Gastroesophageal sphincter (tissue), 4 donors: ENCODE results near the gene SIK1. TPM values are rescaled to one million over a fixed set of nuclear protein-coding genes. Genes with fewer than 3 reads are reported as not detected.
"Not testable (repeated sequence)": the region's sequence is repeated elsewhere in the genome, so short reads cannot be mapped to it uniquely, and the experiment has no call there.

ENCODE experiments used
- ATAC-seq: fragments of 150-250 bp; one replicate; pipeline ENCODE4 v1.9.1; 2016; ENCODE audit warnings: mild to moderate bottlenecking, moderate library complexity
- H3K27ac ChIP-seq, 4 donors: fragments of 200-600 bp; sonication (generic) in 3 of 4; 1 replicate in 3 of 4; 2 replicates in 1 of 4; pipeline ENCODE4 v1.5.1; 2016 to 2019
- H3K27me3 ChIP-seq: fragments of 200-600 bp; sonication (generic); one replicate; pipeline ENCODE4 v1.5.1; 2019
- H3K36me3 ChIP-seq, 2 donors: fragments of 200-600 bp; sonication (generic); one replicate each; pipeline ENCODE4 v1.5.1; 2019; ENCODE audit warnings: control low read depth in 1 of 2
- H3K4me1 ChIP-seq, 3 donors: fragments of 200-600 bp; sonication (generic); 1 replicate in 2 of 3; 2 replicates in 1 of 3; pipeline ENCODE4 v1.5.1; 2016 to 2019; ENCODE audit warnings: control low read depth in 2 of 3
- H3K4me3 ChIP-seq, 2 donors: fragments of 200-600 bp; sonication (generic); one replicate each; pipeline ENCODE4 v1.5.1; 2019; ENCODE audit warnings: mild to moderate bottlenecking in 1 of 2, moderate library complexity in 1 of 2
- H3K9me3 ChIP-seq, 3 donors: fragments of 200-600 bp; sonication (generic); one replicate each; pipeline ENCODE4 v1.5.1; 2017 to 2019; ENCODE audit warnings: control low read depth in 2 of 3
- WGBS, 2 donors: methylation state at CpG; one replicate each; pipeline ENCODE4 v1.1.5; 2018; ENCODE audit warnings: low coverage in 1 of 2; 5-methylcytosine and 5-hydroxymethylcytosine counted together
- total RNA-seq, 4 donors: library from RNA; depleted of rRNA; stranded (reverse); fragments of >200 nt; gene quantifications; one replicate each; pipeline ENCODE4 v1.1.0, GENCODE V29; 2016

SIK1 gene
- total RNA-seq, 4 donors from 2014 or later = 0.93 to 8.6 (median 1.6) TPM

DNA sequence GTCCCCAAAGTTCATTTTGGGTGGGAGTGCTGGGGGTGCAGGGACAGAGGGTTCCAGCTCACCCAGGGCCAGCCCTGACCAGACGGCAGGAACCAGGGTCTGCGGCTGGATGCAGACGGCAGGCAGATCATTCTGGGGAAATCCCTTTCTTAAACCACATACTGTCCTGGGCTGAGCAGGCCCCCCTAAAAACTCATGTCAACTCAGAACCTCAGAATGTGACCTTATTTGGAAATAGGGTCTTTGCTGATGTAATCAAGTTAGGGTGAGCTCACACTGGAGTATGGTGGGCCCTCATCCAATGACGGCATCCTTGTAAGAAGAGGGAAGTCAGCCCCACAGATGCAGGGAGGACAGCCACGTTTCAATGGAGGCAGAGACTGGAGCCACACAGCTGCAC lies 27.2 kb upstream of the SIK1 start:
- H3K36me3 ChIP-seq, H3K27me3 ChIP-seq, H3K27ac ChIP-seq, H3K9me3 ChIP-seq, ATAC-seq, H3K4me1 ChIP-seq, H3K4me3 ChIP-seq: not testable (repeated sequence)
- no CpG with 5 or more reads among the region's 5 CpGs for WGBS, 2 donors

DNA sequence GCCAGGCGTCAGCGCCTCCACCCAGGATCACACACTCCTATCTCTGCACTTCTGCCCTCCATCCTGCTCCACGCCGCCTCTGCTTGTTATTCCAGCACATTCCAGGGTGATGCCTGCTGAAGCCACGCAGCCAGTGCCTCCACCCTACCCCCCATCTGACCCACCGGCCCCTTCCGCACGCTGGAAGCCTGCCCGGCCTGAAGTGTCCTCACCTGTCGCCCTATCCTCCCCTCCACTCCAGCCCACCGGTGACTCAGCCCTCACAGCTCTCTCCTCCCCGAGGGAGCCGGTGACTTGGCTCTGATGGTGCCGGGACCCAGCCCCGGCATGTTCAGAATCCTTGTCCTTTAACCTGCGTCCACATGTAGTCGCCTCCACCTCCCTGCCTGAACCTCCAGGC lies 24.9 kb upstream of the SIK1 start:
- not testable (repeated sequence) for H3K4me1 ChIP-seq, H3K36me3 ChIP-seq, H3K9me3 ChIP-seq, H3K27ac ChIP-seq, ATAC-seq, H3K27me3 ChIP-seq, H3K4me3 ChIP-seq
- no CpG with 5 or more reads among the region's 17 CpGs for WGBS, 2 donors

DNA sequence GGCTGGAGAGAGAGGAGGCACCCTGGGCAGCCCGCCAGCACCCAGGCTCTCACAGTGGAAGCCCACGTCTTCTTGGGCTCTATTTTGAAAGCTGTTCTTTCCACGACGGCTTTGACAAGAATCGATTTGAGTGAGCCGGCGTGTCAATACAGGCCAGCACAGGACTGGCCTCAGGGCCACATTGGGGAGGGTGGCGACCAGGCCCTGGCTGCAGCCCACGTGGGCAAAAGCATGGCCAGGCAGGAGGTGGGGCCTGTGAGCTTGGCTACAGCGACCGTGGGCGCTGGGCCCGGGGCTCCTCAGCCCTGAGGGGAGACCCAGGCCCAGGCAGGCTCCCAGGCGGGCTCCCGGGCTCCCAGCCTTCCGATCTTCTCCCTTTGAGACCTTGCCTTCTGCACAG lies 23.4 kb upstream of the SIK1 start:
- not testable (repeated sequence) for H3K4me3 ChIP-seq, H3K9me3 ChIP-seq, H3K4me1 ChIP-seq, H3K27me3 ChIP-seq, H3K27ac ChIP-seq, H3K36me3 ChIP-seq, ATAC-seq
- no CpG with 5 or more reads among the region's 16 CpGs for WGBS, 2 donors

GRCh38 chr21:43447353-43447977 lies 20.5 kb upstream of the SIK1 start:
- not testable (repeated sequence) for H3K4me1 ChIP-seq, H3K9me3 ChIP-seq, H3K27me3 ChIP-seq, H3K4me3 ChIP-seq, H3K36me3 ChIP-seq, H3K27ac ChIP-seq
- ATAC-seq = peak; percentile 73
- no CpG with 5 or more reads among the region's 23 CpGs for WGBS, 2 donors

DNA sequence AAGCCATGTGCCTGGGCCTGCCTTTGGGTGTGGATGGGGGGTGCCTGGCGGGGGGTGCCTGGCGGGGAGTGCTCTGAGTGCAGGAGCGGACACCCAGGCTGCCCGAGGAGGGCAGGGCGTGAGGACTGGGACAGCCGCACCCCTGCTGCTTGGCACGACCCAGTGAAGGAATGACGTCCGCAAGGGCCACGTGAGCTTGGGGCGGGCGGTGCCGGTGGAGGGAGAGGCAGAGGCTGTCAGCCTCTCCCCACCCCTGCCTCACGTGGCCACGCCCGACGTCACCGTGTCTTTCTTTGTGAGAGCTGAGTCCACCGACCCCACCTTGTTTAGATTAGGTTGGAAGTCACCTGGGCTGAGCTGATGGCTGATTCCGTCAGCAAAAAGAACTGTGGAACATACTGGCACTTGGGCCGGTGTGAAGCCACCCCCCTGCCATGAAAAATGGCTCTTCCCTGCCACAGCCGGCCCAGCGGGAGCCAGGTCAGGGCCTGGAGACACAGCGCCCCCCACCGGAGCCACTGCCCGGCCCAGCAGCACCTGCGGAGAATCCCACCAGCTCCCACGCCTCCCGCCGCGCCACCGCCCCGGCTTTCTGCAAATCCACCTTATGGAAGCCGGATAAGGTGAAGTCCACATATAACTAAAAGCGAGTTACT lies 19.5 kb upstream of the SIK1 start:
- WGBS, 2 donors = no CpG with 5 or more reads among the region's 35 CpGs
- not testable (repeated sequence) for ATAC-seq, H3K9me3 ChIP-seq, H3K4me3 ChIP-seq, H3K27me3 ChIP-seq, H3K36me3 ChIP-seq, H3K4me1 ChIP-seq, H3K27ac ChIP-seq

- H3K27me3 ChIP-seq, H3K27ac ChIP-seq, H3K4me1 ChIP-seq, H3K36me3 ChIP-seq, ATAC-seq, H3K9me3 ChIP-seq, H3K4me3 ChIP-seq: not testable (repeated sequence)
- no CpG with 5 or more reads among the region's 28 CpGs for WGBS, 2 donors
These were observed 17.6 kb upstream of the SIK1 start for GRCh38 chr21:43444524-43444923.

DNA sequence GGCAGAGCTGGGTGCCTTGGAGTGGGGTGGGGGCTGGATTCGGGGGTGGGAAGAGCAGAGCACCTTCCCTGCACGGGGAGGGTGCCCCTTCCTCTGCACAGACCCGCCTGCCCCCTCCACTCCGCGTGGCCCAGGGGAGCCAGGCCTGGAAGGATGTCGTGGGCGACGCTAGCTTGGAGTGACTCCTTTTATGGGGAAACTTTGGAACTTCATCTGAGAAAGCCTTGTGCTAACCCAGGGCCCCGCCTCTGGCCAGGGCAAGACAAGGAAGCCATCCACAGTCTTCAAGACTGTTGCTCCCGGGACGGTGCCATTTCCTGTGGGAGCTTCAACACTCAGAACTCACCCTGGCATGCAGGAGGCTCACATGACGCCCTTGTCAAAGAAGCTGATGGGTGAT lies 15.6 kb upstream of the SIK1 start:
- no CpG with 5 or more reads among the region's 12 CpGs for WGBS, 2 donors
- not testable (repeated sequence) for H3K9me3 ChIP-seq, ATAC-seq, H3K4me3 ChIP-seq, H3K27me3 ChIP-seq, H3K4me1 ChIP-seq, H3K36me3 ChIP-seq, H3K27ac ChIP-seq

- H3K4me1 ChIP-seq, H3K27me3 ChIP-seq, H3K4me3 ChIP-seq, H3K36me3 ChIP-seq, H3K9me3 ChIP-seq, H3K27ac ChIP-seq, ATAC-seq: not testable (repeated sequence)
- WGBS, 2 donors = no CpG with 5 or more reads among the region's 25 CpGs
These were observed 14.2 kb upstream of the SIK1 start for GRCh38 chr21:43440835-43441727.

DNA sequence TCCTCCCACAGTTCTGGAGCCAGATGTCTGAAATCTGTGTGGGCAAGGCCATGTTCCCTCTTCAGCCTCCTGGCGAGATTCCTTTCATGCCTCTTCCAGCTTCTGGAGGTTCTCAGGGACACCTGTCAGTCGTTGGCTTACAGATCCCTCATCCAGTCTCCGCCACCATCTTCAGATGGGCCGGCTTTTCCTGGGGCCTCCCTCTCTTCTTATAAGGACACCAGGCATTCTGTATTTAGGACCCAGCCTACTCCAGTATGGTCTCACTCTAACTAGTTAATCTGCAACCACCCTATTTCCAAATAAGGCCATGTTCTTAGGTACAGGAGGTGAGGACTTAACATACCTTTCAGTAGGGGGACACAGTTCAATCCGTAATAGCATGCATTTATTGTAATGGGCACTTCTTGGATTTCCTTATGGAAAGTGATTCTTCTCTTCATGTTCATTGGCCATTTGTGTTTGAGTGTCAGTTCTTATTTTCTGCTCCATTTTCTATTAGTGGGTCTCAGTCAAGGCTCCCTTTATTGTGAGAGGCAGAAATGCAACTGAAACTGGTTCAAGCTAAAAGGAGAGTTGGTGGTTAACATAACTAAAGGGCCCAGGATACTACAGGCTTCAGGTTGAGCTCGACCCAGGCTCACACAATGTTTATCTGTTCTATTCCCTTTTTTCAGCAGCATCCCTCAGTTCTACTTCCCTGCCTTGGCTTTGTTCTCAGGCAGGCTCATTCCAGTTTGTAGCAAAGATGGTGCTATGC lies 12.6 kb upstream of the SIK1 start:
- not testable (repeated sequence) for ATAC-seq

GRCh38 chr21:43436272-43436671 lies 9.3 kb upstream of the SIK1 start:
- WGBS, 2 donors = no CpG with 5 or more reads among the region's 9 CpGs
- H3K27ac ChIP-seq, ATAC-seq: not testable (repeated sequence)

More for the DNA sequence above, 12.6 kb upstream of the SIK1 start:
- WGBS, 2 donors = no CpG with 5 or more reads among the region's 6 CpGs
- H3K4me3 ChIP-seq, H3K36me3 ChIP-seq, H3K9me3 ChIP-seq, H3K27ac ChIP-seq, H3K27me3 ChIP-seq, H3K4me1 ChIP-seq: not testable (repeated sequence)

GRCh38 chr21:43433340-43434136 lies 6.6 kb upstream of the SIK1 start:
- ATAC-seq, H3K36me3 ChIP-seq, H3K9me3 ChIP-seq, H3K27ac ChIP-seq, H3K4me1 ChIP-seq, H3K27me3 ChIP-seq, H3K4me3 ChIP-seq: not testable (repeated sequence)
- no CpG with 5 or more reads among the region's 12 CpGs for WGBS, 2 donors

More at GRCh38 chr21:43436272-43436671, 9.3 kb upstream of the SIK1 start:
- H3K4me3 ChIP-seq, H3K36me3 ChIP-seq, H3K4me1 ChIP-seq, H3K9me3 ChIP-seq, H3K27me3 ChIP-seq: not testable (repeated sequence)

- H3K4me3 ChIP-seq, H3K36me3 ChIP-seq, H3K4me1 ChIP-seq, H3K27me3 ChIP-seq, H3K9me3 ChIP-seq, H3K27ac ChIP-seq, ATAC-seq: not testable (repeated sequence)
- WGBS, 2 donors = no CpG with 5 or more reads among the region's 17 CpGs
These were observed 4.0 kb upstream of the SIK1 start for GRCh38 chr21:43430830-43431416.
